Kasumi-1 (cell line): ENCODE data around the gene ADD1.
A peak's percentile ranks its signal among the peaks of the same experiment; 100 is the strongest.
"Not testable (repeated sequence)": the region's sequence is repeated elsewhere in the genome, so short reads cannot be mapped to it uniquely, and the experiment has no call there.

Experiments used
- DNase-seq, 2 experiments: peaks; one replicate each; lab custom pipeline; 2025; lab: John Stamatoyannopoulos, UW

ADD1 gene

GRCh38 chr4:2934077-2934812, 90.6 kb downstream of the ADD1 start:
- DNase-seq: peak; percentile 21 to 23

GRCh38 chr4:2934813-2935761, 91.4 kb downstream of the ADD1 start:
- peak; percentile 83 to 88 for DNase-seq

DNA sequence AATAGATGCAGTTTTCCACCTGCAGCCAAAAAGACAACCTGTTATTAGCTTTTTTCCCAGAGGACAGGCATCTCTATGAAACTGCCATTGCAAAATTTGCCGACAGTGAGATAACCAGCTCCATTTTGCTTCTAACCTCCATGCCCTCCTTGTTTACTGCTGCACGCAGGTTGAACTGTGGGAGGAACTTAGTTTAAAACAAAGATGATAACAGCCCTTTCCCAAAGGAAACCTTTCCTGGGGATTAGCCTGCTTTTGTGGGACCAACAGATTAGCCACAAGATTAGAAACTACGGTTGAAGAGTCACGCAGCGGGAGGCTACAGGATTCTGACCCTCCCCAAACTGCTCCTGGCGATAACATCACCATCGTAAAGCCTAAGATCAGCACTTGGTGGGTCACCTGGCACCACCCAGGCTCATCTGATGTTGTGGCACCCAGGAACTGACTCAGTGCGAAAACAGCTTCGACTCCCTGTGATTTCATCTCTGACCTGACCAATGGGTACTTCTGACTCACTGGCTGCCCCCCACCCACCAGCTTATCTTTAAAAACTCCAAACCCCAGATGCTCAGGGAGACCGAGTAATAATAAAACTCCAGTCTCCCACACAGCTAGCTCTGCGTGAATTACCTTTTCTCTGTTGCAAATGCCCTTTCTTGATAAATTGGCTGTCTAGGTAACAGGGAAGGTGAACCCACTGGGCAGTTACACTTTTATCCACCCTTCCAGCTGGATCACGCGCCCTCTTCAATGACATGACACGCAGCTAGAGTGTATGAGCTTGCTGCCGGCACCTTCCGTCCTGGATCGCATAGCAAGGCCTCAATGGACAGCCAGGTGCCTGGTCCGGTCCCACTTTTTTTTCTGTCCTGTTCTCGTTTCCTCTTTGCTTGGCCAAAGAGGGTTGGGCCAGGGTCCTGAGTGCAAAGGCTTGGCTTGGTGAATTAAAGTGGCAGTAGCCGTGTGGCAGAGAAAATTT, 92.4 kb downstream of the ADD1 start:
- no peak for DNase-seq

DNA sequence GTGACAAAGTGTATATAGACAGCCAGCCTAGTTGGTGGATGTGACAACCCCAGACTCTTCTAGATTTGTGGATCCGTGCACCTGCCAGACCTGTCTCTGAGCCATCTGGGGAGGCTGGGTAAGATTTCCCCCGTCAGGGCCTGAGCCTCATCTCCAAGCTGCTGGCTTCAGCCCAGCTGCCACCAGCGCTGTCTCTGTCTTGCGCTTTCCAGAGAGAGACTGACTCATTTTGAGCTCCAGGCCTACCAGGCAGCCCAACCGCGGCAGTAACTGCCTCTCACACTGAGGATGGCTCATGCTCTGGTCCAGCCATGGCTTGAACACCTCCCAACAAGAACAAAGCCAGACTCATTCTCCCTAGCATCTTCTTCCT, 93.1 kb downstream of the ADD1 start:
- DNase-seq: peak; percentile 7 to 28

DNA sequence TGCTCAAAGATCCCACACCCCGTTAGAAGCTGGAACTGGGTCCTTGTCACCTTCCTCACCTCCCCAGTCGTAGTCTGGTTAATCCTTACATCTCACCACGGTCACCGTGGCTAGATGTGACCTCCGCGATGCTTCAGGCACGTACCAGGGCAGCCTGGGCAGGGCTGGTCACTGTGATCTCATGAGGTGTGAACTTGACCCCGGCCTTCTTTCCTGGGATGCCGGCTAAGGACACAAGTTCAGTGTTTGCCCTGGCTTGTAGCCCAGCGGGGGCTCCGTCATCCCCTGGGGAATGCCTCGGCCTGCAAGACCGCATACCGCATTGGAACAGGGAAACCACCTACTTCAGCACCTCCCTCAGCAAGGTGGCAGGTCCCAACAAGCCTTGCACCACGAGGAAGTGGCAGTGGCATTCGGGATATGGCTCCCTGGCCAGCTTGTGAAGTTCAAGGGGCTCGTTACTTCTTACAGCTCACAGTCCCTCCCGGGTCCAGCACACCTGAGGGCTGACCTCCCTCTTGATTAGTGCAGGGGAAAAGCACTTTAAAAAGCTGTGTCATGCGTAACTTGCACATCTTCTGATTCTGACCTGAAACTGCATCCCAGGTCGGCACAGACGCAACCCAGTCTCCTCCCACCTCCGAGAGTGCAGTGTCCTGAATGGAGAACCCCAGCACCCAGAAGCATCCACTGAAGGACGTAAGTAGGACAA, 93.7 kb downstream of the ADD1 start:
- no peak for DNase-seq

DNA sequence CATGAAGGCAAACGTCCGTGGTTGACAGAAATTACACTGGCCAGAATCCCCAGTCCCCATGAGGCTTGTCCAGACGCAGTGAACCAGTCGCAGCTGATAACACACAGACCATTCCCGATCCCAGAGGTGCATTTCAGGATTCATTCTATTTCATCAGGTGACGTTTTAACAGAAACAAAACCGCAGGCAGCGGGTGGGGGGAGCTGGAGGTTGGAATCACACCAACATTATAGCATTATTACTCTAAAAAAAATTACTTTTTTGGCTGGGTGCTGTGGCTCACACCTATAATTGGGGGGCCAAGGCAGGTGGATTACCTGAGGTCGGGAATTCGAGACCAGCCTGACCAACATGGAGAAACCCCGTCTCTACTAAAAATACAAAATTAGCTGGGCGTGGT, 94.3 kb downstream of the ADD1 start:
- DNase-seq: no peak

DNA sequence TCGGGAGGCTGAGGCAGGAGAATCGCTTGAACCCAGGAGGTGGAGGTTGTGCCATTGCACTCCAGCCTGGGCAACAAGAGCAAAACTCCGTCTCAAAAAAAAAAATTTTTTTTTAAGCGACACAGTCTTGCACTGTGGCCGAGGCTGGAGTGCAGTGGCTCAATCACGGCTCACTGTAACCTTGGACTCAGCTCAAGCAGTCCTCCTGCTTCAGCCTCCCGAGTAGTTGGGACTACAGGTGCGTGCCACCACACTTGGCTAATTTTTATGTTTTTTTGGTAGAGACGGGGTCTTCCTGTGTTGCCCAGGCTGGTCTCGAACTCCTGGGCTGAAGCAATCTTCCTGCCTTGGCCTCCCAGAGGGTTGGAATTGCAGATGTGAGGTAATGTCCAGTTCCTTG, 94.8 kb downstream of the ADD1 start:
- not testable (repeated sequence) for DNase-seq

GRCh38 chr4:2938906-2939305, 95.3 kb downstream of the ADD1 start:
- no peak for DNase-seq

GRCh38 chr4:2939383-2940243, 96.0 kb downstream of the ADD1 start:
- no peak for DNase-seq

DNA sequence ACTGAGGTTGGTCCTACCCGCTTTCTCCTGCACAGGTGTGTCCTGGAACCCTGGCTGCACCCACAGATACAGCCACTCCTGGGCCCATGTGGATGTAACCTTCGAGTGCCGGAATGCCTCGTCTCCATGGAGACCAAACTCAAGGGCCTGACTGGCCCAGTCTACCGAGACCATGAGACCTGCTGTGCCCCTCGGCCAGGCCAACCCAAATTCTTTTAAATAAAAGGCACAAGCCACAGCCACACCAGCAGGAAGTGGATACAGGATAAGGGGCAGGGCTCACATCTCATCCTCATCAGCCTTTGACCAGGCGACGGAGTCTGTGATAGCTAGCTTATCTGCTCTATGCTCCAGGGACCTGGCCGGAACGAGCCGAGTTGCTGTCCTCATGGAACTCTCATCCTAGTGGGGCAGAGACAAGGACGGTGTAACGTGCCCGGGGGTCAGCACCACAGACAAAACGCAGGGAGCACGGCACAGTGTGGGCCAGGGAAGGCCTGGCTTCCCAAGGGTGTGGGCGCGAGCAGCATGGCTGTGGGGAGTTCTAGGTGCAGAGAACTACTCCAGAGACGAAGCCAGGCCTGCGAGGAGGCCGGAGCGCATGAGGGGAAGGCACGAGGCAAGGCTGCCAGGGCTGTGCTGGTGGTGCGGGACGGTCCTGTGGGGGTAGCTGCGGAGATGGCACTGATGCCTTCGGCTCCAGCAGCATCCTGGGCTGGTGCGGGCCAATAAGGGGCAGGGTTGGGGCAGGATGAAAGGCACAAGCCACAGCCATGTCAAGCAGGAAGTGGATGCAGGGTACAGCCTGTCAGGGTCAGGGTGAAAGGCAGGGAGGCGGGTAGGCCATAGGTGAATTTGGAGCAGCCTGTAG, 96.9 kb downstream of the ADD1 start:
- DNase-seq: no peak

DNA sequence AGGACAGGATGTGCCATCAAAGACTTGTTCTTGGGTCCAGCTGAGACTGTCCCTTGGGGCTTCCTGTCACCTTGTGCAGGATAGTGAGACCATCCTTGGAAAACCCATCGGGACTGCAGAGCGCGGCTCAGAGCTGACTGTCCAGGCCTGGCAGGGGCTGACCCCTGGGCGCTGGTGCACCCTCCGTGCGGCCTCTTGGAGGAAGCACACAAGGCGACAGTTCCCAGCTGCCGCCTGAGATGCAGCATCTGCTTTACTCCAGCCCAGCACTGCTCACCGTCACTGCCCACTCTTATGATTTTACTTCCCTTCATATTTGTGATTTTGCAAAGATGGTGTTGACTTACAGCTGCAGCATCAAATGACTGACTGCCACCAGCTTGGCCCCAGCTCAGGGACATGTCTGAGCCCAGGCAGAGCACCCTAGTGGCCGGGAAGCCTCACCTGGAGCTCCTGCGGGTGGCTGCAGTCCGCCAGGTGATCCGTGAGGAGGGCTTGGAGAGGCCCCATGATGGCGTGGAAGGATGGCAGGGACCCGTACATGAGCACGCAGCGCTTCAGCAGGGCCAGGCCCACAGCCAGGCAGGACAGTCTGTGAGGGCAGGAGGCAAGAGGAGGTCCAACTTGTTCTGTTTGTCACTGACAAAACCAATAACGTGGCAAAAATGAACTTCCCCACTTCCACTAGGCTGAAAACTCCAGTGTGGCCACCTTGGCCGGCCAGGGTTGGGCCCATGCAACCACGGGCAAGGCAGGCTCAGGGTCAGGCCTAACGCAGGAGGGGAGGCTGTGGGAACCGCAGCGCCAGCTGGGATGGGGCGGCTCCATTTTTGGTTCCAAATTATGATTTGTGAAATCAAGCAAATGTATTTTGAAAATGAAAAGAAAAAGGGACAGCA, 97.7 kb downstream of the ADD1 start:
- DNase-seq: no peak

DNA sequence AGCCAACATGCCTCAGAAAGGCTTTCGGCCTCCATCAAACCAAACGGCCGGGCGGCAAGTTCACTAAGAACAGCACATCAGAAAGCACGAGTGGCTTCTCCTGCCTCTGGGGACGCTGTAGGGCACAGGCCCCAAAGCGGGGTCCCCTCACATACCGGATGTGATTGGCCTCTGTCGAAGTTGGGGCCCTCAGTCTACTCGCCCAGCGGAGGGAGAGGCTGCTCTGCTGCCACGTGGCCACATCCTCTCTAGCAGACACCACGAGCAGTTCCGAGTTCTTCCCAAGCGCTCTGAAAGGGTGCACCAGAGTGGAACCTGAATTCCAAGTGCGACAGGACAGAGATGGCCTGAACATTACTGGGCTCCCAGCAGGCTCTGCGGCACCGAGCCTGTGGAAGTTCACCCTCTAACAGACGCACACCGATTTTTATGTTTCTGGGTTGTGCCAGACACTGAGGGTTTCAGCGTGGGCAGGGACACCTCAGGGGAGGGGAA, 98.4 kb downstream of the ADD1 start:
- no peak for DNase-seq

- no peak for DNase-seq
These were observed 99.1 kb downstream of the ADD1 start for GRCh38 chr4:2942532-2943363.

DNA sequence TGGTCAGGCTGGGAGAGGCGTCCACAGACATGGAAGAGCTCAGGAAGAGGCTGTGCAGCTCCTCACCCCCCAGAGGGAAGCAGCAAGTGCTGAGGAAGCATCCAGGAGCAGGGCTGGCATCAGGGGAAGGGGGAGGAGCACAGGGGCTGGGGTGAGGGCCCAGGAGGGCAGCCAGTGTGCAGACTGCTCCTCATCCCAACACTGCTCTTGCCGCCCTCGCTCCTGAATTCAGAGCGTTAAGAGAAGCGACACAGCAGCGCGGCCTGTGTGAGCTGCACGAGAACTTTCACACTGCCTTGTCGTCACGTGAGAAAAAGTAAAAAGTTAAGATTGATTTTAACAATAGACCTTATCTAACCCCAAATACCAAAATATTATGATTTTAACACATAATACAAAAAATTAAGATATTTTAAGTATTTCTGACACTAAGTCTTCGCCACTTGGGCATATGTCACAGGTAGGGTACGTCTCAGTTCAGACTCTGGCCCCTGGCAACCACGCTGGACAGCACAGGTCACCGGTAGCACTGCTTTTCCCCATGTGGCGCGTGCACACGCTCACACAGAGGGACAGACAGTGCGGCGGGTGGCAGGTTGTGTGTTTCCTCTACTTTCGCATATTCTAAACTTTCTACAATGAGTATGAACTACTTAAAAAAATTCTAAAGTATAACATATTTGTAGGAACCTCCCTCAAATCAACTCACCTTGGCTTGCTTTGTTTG, 99.9 kb downstream of the ADD1 start:
- DNase-seq: no peak

- no peak for DNase-seq
These were observed 100.4 kb downstream of the ADD1 start for GRCh38 chr4:2944091-2944482.
